CD14-positive monocyte (primary cell): ENCODE data around the gene CLK2. TPM values are rescaled to one million over a fixed set of nuclear protein-coding genes. Genes with fewer than 3 reads are reported as not detected.
A peak's percentile ranks its signal among the peaks of the same experiment; 100 is the strongest.

Source experiments
- DNase-seq, 3 donors: peaks; one replicate each; pipeline ENCODE4 v3.0.0-alpha.2; 2011 to 2022
- H2AFZ ChIP-seq: 2 replicates; pipeline ENCODE4 v1.6.0; 2012; ENCODE audit warnings: mild to moderate bottlenecking, low read depth, low read length, inconsistent platforms; ENCODE audit not compliant: insufficient read depth, poor library complexity, severe bottlenecking
- H3K27ac ChIP-seq, 2 donors: 1 replicate in 1 of 2; 2 replicates in 1 of 2; pipeline ENCODE4 v1.5.1; 2012 to 2013; ENCODE audit warnings: low read length in 2 of 2, control low read depth in 1 of 2, inconsistent platforms in 1 of 2, low read depth in 1 of 2, mild to moderate bottlenecking in 1 of 2
- H3K27me3 ChIP-seq, 2 donors: one replicate each; pipeline versions ENCODE4 v1.6.0 to v1.6.1; 2011 to 2013; ENCODE audit warnings: low read length in 2 of 2; ENCODE audit not compliant: control insufficient read depth in 2 of 2, insufficient read depth in 2 of 2
- H3K36me3 ChIP-seq, 2 donors: replicated peaks in 1 of 2; 1 replicate in 1 of 2; 2 replicates in 1 of 2; pipeline versions ENCODE4 v1.5.1 to v1.6.1; 2012 to 2013; ENCODE audit warnings: low read length in 2 of 2, control low read depth in 1 of 2, inconsistent platforms in 1 of 2, mild to moderate bottlenecking in 1 of 2; ENCODE audit not compliant: insufficient read depth in 2 of 2, control insufficient read depth in 1 of 2
- H3K4me1 ChIP-seq, 2 donors: 1 replicate in 1 of 2; 2 replicates in 1 of 2; pipeline versions ENCODE4 v1.5.1 to v1.6.1; 2012 to 2013; ENCODE audit warnings: low read length in 2 of 2, control low read depth in 1 of 2, inconsistent platforms in 1 of 2, mild to moderate bottlenecking in 1 of 2, moderate library complexity in 1 of 2; ENCODE audit not compliant: insufficient read depth in 2 of 2, control insufficient read depth in 1 of 2
- H3K4me2 ChIP-seq: replicated peaks from 2 replicates; pipeline ENCODE3; 2012; ENCODE audit warnings: low read length, moderate library complexity, mild to moderate bottlenecking; ENCODE audit not compliant: poor library complexity, severe bottlenecking; ENCODE audit errors: extremely low read depth
- H3K4me3 ChIP-seq, 3 experiments: fragments of 200-600 bp in 1 of 3; sonication (generic) in 1 of 3; replicated peaks in 1 of 3; 1 replicate in 2 of 3; 2 replicates in 1 of 3; pipeline ENCODE4 v1.5.1; 2011 to 2013; ENCODE audit warnings: low read length in 3 of 3, mild to moderate bottlenecking in 3 of 3, control low read depth in 2 of 3, low read depth in 2 of 3, inconsistent platforms in 1 of 3, moderate library complexity in 1 of 3
- H3K79me2 ChIP-seq: 2 replicates; pipeline ENCODE4 v1.6.0; 2012; ENCODE audit warnings: mild to moderate bottlenecking, control low read depth, inconsistent platforms, low read length, moderate library complexity; ENCODE audit not compliant: insufficient read depth
- H3K9ac ChIP-seq: 2 replicates; pipeline ENCODE4 v1.6.0; 2017; ENCODE audit warnings: low read length, mild to moderate bottlenecking; ENCODE audit not compliant: insufficient read depth, poor library complexity, severe bottlenecking
- H3K9me3 ChIP-seq, 2 donors: replicated peaks in 1 of 2; 1 replicate in 1 of 2; 2 replicates in 1 of 2; pipeline versions ENCODE4 v1.5.1 to v1.6.1; 2012 to 2013; ENCODE audit warnings: low read length in 2 of 2, control low read depth in 1 of 2; ENCODE audit not compliant: control insufficient read depth in 1 of 2, insufficient read depth in 1 of 2
- H4K20me1 ChIP-seq: 2 replicates; pipeline ENCODE4 v1.6.0; 2012; ENCODE audit warnings: mild to moderate bottlenecking, low read length, control low read depth, moderate library complexity; ENCODE audit not compliant: insufficient read depth
- H3K27ac Mint-ChIP-seq, 7 donors: one replicate each; pipeline ENCODE4 v1.8.0; 2020; ENCODE audit warnings: mild to moderate bottlenecking in 7 of 7, mixed read lengths in 7 of 7, moderate library complexity in 6 of 7, inconsistent platforms in 2 of 7
- H3K27me3 Mint-ChIP-seq, 3 donors: one replicate each; pipeline ENCODE4 v1.8.0; 2021 to 2022; ENCODE audit warnings: low read depth in 3 of 3, mild to moderate bottlenecking in 3 of 3, mixed read lengths in 3 of 3, moderate library complexity in 3 of 3, inconsistent platforms in 1 of 3
- H3K36me3 Mint-ChIP-seq, 2 donors: one replicate each; pipeline ENCODE4 v1.8.0; 2020; ENCODE audit warnings: mixed read lengths in 2 of 2, inconsistent platforms in 1 of 2, mild to moderate bottlenecking in 1 of 2
- H3K4me1 Mint-ChIP-seq: one replicate; pipeline ENCODE4 v1.8.0; 2020; ENCODE audit warnings: mild to moderate bottlenecking, mixed read lengths
- H3K4me3 Mint-ChIP-seq, 2 donors: one replicate each; pipeline ENCODE4 v1.8.0; 2020; ENCODE audit warnings: mild to moderate bottlenecking in 2 of 2, mixed read lengths in 2 of 2, moderate library complexity in 1 of 2
- H3K9me3 Mint-ChIP-seq, 7 donors: one replicate each; pipeline ENCODE4 v1.8.0; 2020 to 2022; ENCODE audit warnings: mixed read lengths in 7 of 7, mild to moderate bottlenecking in 6 of 7, moderate library complexity in 6 of 7, inconsistent platforms in 2 of 7
- CTCF ChIP-seq: fragments of 200-600 bp; IDR thresholded peaks from one replicate; pipeline ENCODE4 v1.8.0; 2022; ENCODE audit warnings: antibody characterized with exemption, mild to moderate bottlenecking
- WGBS: methylation state at CpG from one replicate; pipeline ENCODE4 v1.1.5; 2013; ENCODE audit warnings: missing lambda C conversion rate; ENCODE audit not compliant: insufficient coverage; 5-methylcytosine and 5-hydroxymethylcytosine counted together
- intact Hi-C, 2 donors: fragments of 100-400 bp; cut with micrococcal nuclease; formaldehyde crosslinking; loops; one replicate each; pipeline versions ENCODE4 v1.15.0 to v1.15.1; 2023
- polyA plus RNA-seq, 3 donors: library from polyadenylated mRNA; depleted of rRNA in 1 of 3; unstranded in 2 of 3; stranded (reverse) in 1 of 3; fragments of 300-500 nt in 2 of 3; fragments of >200 nt in 1 of 3; fragmentation: Illumina TruSeq in 2 of 3; gene quantifications; 1 replicate in 2 of 3; 2 replicates in 1 of 3; pipeline ENCODE4 v1.2.3, GENCODE V29; 2012 to 2021

CLK2 gene
- polyA plus RNA-seq, 3 donors = 7.3 to 143 (median 9.6) TPM

- DNase-seq = no peak
- no peak overlapping the region for H3K27ac ChIP-seq
- H3K36me3 ChIP-seq = peaks cover 0 to 17% of the 10 kb centered on the region in 2 donors
- H3K36me3 Mint-ChIP-seq = peaks cover 22 to 27% of the 10 kb centered on the region in 2 donors
- peak overlapping the region; percentile 74 to 87 for H3K4me3 Mint-ChIP-seq
- WGBS = 36% methylated on average over 6 of the region's 11 CpGs
- H3K27me3 Mint-ChIP-seq = peaks cover 2 to 7% (median 2%) of the 10 kb centered on the region in 3 donors
- peak overlapping the region; percentile 18 to 75 (median 30) for H3K4me3 ChIP-seq
- H3K27ac Mint-ChIP-seq = peak overlapping the region in 3 of 7 donors; percentile 33 to 61 (median 58)
- H3K4me2 ChIP-seq = peak overlapping the region; percentile 88
- H3K9me3 ChIP-seq = no peaks in the 10 kb centered on the region
- intact Hi-C loops = loop anchor here (5.0 kb wide), 2 partner anchors 43 to 68 kb away; partner anchors contain the start of gene HCN3 (in 1 of the 2)
- peaks cover 28 to 48% of the 10 kb centered on the region in 2 donors for H3K4me1 ChIP-seq
- H3K79me2 ChIP-seq = peaks cover 16% of the 10 kb centered on the region
- H3K9me3 Mint-ChIP-seq = peaks cover 0 to 1% (median 0%) of the 10 kb centered on the region in 7 donors
- no peak for TF ChIP-seq CTCF
- H3K4me1 Mint-ChIP-seq = peaks cover 41% of the 10 kb centered on the region
- peak overlapping the region; percentile 73 for H2AFZ ChIP-seq
- H3K27me3 ChIP-seq = no peaks in the 10 kb centered on the region
- H3K9ac ChIP-seq = peak overlapping the region; percentile 33
- H4K20me1 ChIP-seq = peaks cover 17% of the 10 kb centered on the region
Observed at GRCh38 chr1:155320252-155320651, 46.9 kb upstream of the CLK2 start.

- H2AFZ ChIP-seq = no peak overlapping the region
- peaks cover 2 to 7% (median 2%) of the 10 kb centered on the region in 3 donors for H3K27me3 Mint-ChIP-seq
- H3K36me3 ChIP-seq = peaks cover 0 to 23% of the 10 kb centered on the region in 2 donors
- peaks cover 27 to 32% of the 10 kb centered on the region in 2 donors for H3K36me3 Mint-ChIP-seq
- TF ChIP-seq CTCF = no peak
- no peaks in the 10 kb centered on the region for H3K9me3 ChIP-seq
- H3K9me3 Mint-ChIP-seq = peaks cover 0 to 1% (median 0%) of the 10 kb centered on the region in 7 donors
- H3K4me2 ChIP-seq = no peak overlapping the region
- H3K4me3 ChIP-seq = no peak overlapping the region
- peaks cover 23 to 41% of the 10 kb centered on the region in 2 donors for H3K4me1 ChIP-seq
- H3K79me2 ChIP-seq = peaks cover 10% of the 10 kb centered on the region
- no peak overlapping the region for H3K4me3 Mint-ChIP-seq
- intact Hi-C loops = no loop called here
- WGBS = 68% methylated on average over 3 of the region's 5 CpGs
- H3K27ac ChIP-seq = no peak overlapping the region
- H3K27ac Mint-ChIP-seq = peak overlapping the region in 1 of 7 donors; percentile 35
- H3K9ac ChIP-seq = no peak overlapping the region
- H3K27me3 ChIP-seq = no peaks in the 10 kb centered on the region
- peaks cover 17% of the 10 kb centered on the region for H4K20me1 ChIP-seq
- H3K4me1 Mint-ChIP-seq = peaks cover 36% of the 10 kb centered on the region
- no peak for DNase-seq
Observed at GRCh38 chr1:155319536-155319935, 46.2 kb upstream of the CLK2 start.
